ENCODE results near the gene MCF2L2. TPM values are rescaled to one million over a fixed set of nuclear protein-coding genes. Genes with fewer than 3 reads are reported as not detected.
A peak's percentile ranks its signal among the peaks of the same experiment; 100 is the strongest.

Gene MCF2L2
- total RNA-seq, 1 donor from 2014 or later: 1.2 TPM

DNA sequence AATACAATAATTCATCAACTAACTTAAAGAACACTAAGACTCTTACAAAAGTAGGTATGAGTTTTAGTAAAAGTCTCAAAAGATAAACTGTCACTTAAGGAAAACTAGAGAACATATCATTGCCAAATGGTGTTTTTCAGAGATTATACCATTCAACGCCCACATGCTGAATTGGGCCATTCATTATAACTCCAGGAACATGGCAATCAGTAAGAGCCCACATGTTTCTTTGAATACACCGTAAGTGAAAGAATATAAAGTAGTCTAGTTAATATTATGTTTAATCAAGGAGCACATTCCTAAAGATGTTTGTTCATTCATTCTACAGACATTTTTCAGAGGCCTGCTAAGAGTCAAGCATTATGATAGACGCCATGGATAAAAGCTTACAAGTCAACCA is 152.5 kb downstream of the MCF2L2 start:
- TF ChIP-seq, protein P1, sequence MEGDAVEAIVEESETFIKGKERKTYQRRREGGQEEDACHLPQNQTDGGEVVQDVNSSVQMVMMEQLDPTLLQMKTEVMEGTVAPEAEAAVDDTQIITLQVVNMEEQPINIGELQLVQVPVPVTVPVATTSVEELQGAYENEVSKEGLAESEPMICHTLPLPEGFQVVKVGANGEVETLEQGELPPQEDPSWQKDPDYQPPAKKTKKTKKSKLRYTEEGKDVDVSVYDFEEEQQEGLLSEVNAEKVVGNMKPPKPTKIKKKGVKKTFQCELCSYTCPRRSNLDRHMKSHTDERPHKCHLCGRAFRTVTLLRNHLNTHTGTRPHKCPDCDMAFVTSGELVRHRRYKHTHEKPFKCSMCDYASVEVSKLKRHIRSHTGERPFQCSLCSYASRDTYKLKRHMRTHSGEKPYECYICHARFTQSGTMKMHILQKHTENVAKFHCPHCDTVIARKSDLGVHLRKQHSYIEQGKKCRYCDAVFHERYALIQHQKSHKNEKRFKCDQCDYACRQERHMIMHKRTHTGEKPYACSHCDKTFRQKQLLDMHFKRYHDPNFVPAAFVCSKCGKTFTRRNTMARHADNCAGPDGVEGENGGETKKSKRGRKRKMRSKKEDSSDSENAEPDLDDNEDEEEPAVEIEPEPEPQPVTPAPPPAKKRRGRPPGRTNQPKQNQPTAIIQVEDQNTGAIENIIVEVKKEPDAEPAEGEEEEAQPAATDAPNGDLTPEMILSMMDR (IDR thresholded peaks at IDR 0.05): no peak
- Histone ChIP-seq H3K27me3 (no peaks in the 10 kb centered on the region), H3K4me1 (peaks cover 7% of the 10 kb centered on the region), H3K9me3 (no peaks in the 10 kb centered on the region), H3K36me3 (no peaks in the 10 kb centered on the region), H3K27ac (no peak overlapping the region), H3K4me3 (no peak overlapping the region)
- no peak for DNase-seq
- peak; percentile 19 for ATAC-seq
- intact Hi-C loops (cut with DNase I): no loop called here

DNA sequence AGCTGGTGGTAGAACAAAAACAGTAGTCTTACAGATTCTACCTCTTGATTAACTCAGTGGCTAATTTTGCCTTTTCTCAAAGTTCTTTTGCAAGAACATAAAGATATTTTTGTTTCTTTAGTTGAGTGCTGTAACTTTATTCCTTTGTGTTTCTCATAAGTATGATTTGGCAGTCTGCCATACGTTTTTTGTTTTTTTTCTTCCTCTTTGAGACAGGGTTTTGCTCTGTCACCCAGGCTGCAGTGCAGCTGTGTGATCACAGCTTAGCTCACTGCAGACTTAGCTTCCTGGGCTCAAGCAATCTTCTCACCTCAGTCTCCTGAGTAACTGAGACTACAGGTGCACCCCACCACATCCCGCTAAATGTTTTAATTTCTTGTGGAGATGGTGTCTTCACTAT is 153.0 kb downstream of the MCF2L2 start:
- peaks cover 7% of the 10 kb centered on the region for H3K4me1 ChIP-seq
- H3K9me3 ChIP-seq: no peaks in the 10 kb centered on the region
- ATAC-seq (peak; percentile 72), DNase-seq (no peak)
- intact Hi-C loops (cut with DNase I): no loop called here
- H3K27ac ChIP-seq: no peak overlapping the region
- no peak overlapping the region for H3K4me3 ChIP-seq
- H3K36me3 ChIP-seq: peaks cover 4% of the 10 kb centered on the region
- no peaks in the 10 kb centered on the region for H3K27me3 ChIP-seq
- TF ChIP-seq, protein P1 (IDR thresholded peaks at IDR 0.05): no peak

DNA sequence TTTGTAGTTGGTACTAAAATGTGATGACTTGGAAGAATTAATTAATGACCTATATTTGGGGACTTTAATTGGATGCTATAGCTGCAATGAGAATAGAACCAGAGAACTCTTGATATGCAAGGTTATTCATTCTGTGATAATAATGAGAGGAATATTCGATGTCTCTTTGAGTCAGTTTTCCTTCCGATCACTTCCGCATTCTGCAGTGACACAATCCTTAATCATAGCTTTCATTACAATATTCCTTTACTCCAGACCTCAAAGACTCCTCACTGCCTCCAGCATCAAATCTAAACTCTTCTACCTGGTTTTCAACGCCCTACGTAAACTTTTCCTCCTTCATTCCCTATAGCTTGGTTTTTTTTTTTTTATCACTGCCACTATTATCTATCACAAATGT is 153.8 kb downstream of the MCF2L2 start:
- H3K4me3 ChIP-seq: no peak overlapping the region

DNA sequence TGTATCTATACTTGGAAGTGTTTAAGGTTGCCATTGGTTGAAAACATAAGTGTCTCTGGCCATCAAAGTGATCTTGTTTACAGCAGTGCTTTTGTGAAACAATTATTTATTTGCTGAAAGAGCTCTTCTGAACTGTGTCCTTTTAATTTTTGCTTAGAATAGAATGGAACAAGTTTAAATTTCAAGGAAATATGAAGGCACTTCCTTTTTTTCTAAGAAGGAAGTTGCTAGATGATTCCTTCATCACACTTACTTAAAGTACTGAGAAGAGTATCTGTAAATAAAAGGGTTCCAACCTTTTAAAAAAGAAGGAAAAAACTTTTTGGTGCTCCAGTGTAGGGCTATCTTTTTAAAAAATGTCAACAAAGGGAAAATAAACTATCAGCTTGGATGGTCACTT is 155.6 kb downstream of the MCF2L2 start:
- DNase-seq (no peak), ATAC-seq (no peak)
- intact Hi-C loops (cut with DNase I): no loop called here
- no peak overlapping the region for H3K4me3 ChIP-seq
- H3K27me3 ChIP-seq: no peaks in the 10 kb centered on the region
- peaks cover 9% of the 10 kb centered on the region for H3K36me3 ChIP-seq
- TF ChIP-seq, protein P1 (IDR thresholded peaks at IDR 0.05): no peak
- no peaks in the 10 kb centered on the region for H3K9me3 ChIP-seq
- H3K27ac ChIP-seq: no peak overlapping the region
- H3K4me1 ChIP-seq: peaks cover 7% of the 10 kb centered on the region

More for the DNA sequence above, 153.8 kb downstream of the MCF2L2 start:
- H3K4me1 ChIP-seq: peaks cover 7% of the 10 kb centered on the region
- H3K27ac ChIP-seq: no peak overlapping the region
- H3K27me3 ChIP-seq: no peaks in the 10 kb centered on the region
- intact Hi-C loops (cut with DNase I): no loop called here
- DNase-seq (no peak), ATAC-seq (no peak)
- peaks cover 9% of the 10 kb centered on the region for H3K36me3 ChIP-seq
- TF ChIP-seq, protein P1 (IDR thresholded peaks at IDR 0.05): no peak
- no peaks in the 10 kb centered on the region for H3K9me3 ChIP-seq

DNA sequence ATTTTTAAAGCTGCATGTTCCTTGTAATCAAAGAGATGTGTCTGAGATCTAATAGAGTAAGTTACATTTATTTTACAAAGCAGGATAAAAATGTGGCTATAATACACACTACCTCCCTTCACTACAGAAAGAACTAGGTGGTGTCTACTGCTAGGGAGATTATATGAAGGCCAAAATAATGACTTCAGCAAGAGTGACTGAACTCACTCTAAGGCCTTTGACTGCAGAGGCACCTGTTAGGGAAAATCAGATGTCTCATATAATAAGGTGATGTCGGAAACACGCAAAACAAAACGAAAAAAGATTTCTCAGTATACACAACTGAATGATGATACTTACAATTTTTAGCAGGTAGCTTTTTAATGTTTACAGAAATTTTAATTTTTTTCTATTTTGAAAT is 156.3 kb downstream of the MCF2L2 start:
- no peaks in the 10 kb centered on the region for H3K27me3 ChIP-seq
- peaks cover 9% of the 10 kb centered on the region for H3K36me3 ChIP-seq
- peaks cover 7% of the 10 kb centered on the region for H3K4me1 ChIP-seq
- no peak overlapping the region for H3K4me3 ChIP-seq
- ATAC-seq: no peak
- TF ChIP-seq, protein P1 (IDR thresholded peaks at IDR 0.05): no peak
- DNase-seq: no peak
- no peaks in the 10 kb centered on the region for H3K9me3 ChIP-seq
- H3K27ac ChIP-seq: no peak overlapping the region
- intact Hi-C loops (cut with DNase I): no loop called here

DNA sequence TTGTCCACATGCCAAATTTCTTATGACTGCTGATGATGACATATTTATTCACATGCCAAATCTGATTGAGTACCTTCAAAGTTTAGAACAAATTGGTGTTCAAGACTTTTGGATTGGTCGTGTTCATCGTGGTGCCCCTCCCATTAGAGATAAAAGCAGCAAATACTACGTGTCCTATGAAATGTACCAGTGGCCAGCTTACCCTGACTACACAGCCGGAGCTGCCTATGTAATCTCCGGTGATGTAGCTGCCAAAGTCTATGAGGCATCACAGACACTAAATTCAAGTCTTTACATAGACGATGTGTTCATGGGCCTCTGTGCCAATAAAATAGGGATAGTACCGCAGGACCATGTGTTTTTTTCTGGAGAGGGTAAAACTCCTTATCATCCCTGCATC is 158.1 kb downstream of the MCF2L2 start:
- no peaks in the 10 kb centered on the region for H3K4me1 ChIP-seq
- H3K4me3 ChIP-seq: no peak overlapping the region
- DNase-seq (no peak), ATAC-seq (no peak)
- H3K27ac ChIP-seq: no peak overlapping the region
- intact Hi-C loops (cut with DNase I): no loop called here
- TF ChIP-seq, protein P1 (IDR thresholded peaks at IDR 0.05): no peak
- peaks cover 9% of the 10 kb centered on the region for H3K36me3 ChIP-seq
- H3K9me3 ChIP-seq: no peaks in the 10 kb centered on the region
- H3K27me3 ChIP-seq: no peaks in the 10 kb centered on the region

Measured in upper lobe of right lung (tissue), 1 donor.